NCI-H446 treated with DMSO at 0.1 percent for 48 hours (cell line): ENCODE measurements around the gene SPATA1.
"Not testable (repeated sequence)": the region's sequence is repeated elsewhere in the genome, so short reads cannot be mapped to it uniquely, and the experiment has no call there.

ENCODE experiments used
- DNase-seq: peaks from one replicate; lab custom pipeline; 2025; lab: John Stamatoyannopoulos, UW

Gene SPATA1

GRCh38 chr1:84506002-84506728 is at the start of gene SPATA1, which contains the start of gene GNG5:
SPATA1 (plus strand) TSS chr1:84506386; CDS start chr1:84516360, 9,974 bp downstream.
GNG5 (minus strand) TSS chr1:84506581; CDS start chr1:84506091, 490 bp downstream.
- peak; percentile 91 for DNase-seq

GRCh38 chr1:84462118-84462517 is 44.1 kb upstream of the SPATA1 start:
- DNase-seq, result no peak

GRCh38 chr1:84467298-84467697 is 38.9 kb upstream of the SPATA1 start:
- no peak for DNase-seq

GRCh38 chr1:84476225-84476624 is 30.0 kb upstream of the SPATA1 start:
- DNase-seq, result no peak

- DNase-seq, result peak; percentile 76
These were observed 27.0 kb upstream of the SPATA1 start, which contains the start of gene RPF1 for GRCh38 chr1:84478876-84479868. RPF1 (plus strand) TSS chr1:84479266; CDS start chr1:84479282, 16 bp downstream.

GRCh38 chr1:84479998-84480397 is 26.2 kb upstream of the SPATA1 start:
- no peak for DNase-seq

- no peak for DNase-seq
These were observed 25.5 kb upstream of the SPATA1 start for GRCh38 chr1:84480650-84481049.

GRCh38 chr1:84481317-84481716 is 24.9 kb upstream of the SPATA1 start:
- no peak for DNase-seq

- no peak for DNase-seq
These were observed 18.1 kb upstream of the SPATA1 start for GRCh38 chr1:84488107-84488506.

GRCh38 chr1:84489766-84490165 is 16.4 kb upstream of the SPATA1 start:
- no peak for DNase-seq

- DNase-seq, result no peak
These were observed 13.5 kb upstream of the SPATA1 start for GRCh38 chr1:84492726-84493125.

GRCh38 chr1:84493747-84494146 is 12.4 kb upstream of the SPATA1 start:
- no peak for DNase-seq

GRCh38 chr1:84496498-84496897 is 9.7 kb upstream of the SPATA1 start:
- no peak for DNase-seq

- no peak for DNase-seq
These were observed 8.4 kb upstream of the SPATA1 start for GRCh38 chr1:84497631-84498275.

GRCh38 chr1:84502927-84503326 is 3.3 kb upstream of the SPATA1 start:
- DNase-seq, result no peak

GRCh38 chr1:84504580-84505492 is 1.4 kb upstream of the SPATA1 start:
- DNase-seq, result no peak

- DNase-seq, result peak; percentile 65
These were observed 639 bp upstream of the SPATA1 start for GRCh38 chr1:84505493-84506001.

GRCh38 chr1:84506729-84507453 is 705 bp downstream of the SPATA1 start:
- DNase-seq, result no peak

GRCh38 chr1:84507887-84508286 is 1.7 kb downstream of the SPATA1 start:
- not testable (repeated sequence) for DNase-seq

GRCh38 chr1:84508510-84508909 is 2.3 kb downstream of the SPATA1 start:
- DNase-seq, result no peak
